HG02678 (cell line): Measurements from ENCODE around the gene EHBP1L1.
"Not testable (repeated sequence)": the region's sequence is repeated elsewhere in the genome, so short reads cannot be mapped to it uniquely, and the experiment has no call there.

ENCODE experiments used
- ATAC-seq: cut with Tn5 transposase; IDR thresholded peaks from one replicate; pipeline ENCODE4 v1.9.1; 2021; ENCODE audit warnings: mild to moderate bottlenecking, moderate library complexity; ENCODE audit not compliant: unreplicated experiment

EHBP1L1 gene

GRCh38 chr11:65560555-65561418 lies 15.1 kb upstream of the EHBP1L1 start:
- no peak for ATAC-seq

- ATAC-seq = no peak
These were observed 13.8 kb upstream of the EHBP1L1 start for GRCh38 chr11:65562020-65562419.

GRCh38 chr11:65562788-65563187 lies 13.1 kb upstream of the EHBP1L1 start:
- ATAC-seq = no peak

GRCh38 chr11:65563601-65564000 lies 12.3 kb upstream of the EHBP1L1 start:
- no peak for ATAC-seq

GRCh38 chr11:65564879-65565559 lies 10.8 kb upstream of the EHBP1L1 start:
- not testable (repeated sequence) for ATAC-seq

GRCh38 chr11:65565624-65566453 lies 10.0 kb upstream of the EHBP1L1 start:
- no peak for ATAC-seq

GRCh38 chr11:65569164-65569972 lies 6.5 kb upstream of the EHBP1L1 start:
- no peak for ATAC-seq

- ATAC-seq = peak; percentile 64
These were observed 5.6 kb upstream of the EHBP1L1 start, which contains the start of gene ZNRD2 for GRCh38 chr11:65569973-65570918. TSS of gene ZNRD2 (plus strand) at chr11:65570477. CDS start at chr11:65570492, 15 bp downstream.

- ATAC-seq = no peak
These were observed 4.4 kb upstream of the EHBP1L1 start for GRCh38 chr11:65571420-65571819.

GRCh38 chr11:65571940-65572339 lies 3.9 kb upstream of the EHBP1L1 start:
- ATAC-seq = no peak

GRCh38 chr11:65572356-65573051 lies 3.3 kb upstream of the EHBP1L1 start, which contains the start of gene FAM89B:
TSS of gene FAM89B (plus strand) at chr11:65572538. CDS start at chr11:65572670, 132 bp downstream.
- ATAC-seq = no peak

GRCh38 chr11:65573391-65574079 lies 2.3 kb upstream of the EHBP1L1 start:
- ATAC-seq = no peak

GRCh38 chr11:65574109-65574810 lies 1.6 kb upstream of the EHBP1L1 start:
- peak; percentile 39 for ATAC-seq

- no peak for ATAC-seq
These were observed 864 bp upstream of the EHBP1L1 start for GRCh38 chr11:65574811-65575567.

GRCh38 chr11:65576232-65576866 lies 496 bp downstream of the EHBP1L1 start:
- ATAC-seq = no peak
